Measurements from ENCODE around the gene VIPR2. TPM values are rescaled to one million over a fixed set of nuclear protein-coding genes. Genes with fewer than 3 reads are reported as not detected.

VIPR2 gene
- total and polyA plus RNA-seq, 2 donors from 2014 or later = 0.91 to 1.3 TPM

DNA sequence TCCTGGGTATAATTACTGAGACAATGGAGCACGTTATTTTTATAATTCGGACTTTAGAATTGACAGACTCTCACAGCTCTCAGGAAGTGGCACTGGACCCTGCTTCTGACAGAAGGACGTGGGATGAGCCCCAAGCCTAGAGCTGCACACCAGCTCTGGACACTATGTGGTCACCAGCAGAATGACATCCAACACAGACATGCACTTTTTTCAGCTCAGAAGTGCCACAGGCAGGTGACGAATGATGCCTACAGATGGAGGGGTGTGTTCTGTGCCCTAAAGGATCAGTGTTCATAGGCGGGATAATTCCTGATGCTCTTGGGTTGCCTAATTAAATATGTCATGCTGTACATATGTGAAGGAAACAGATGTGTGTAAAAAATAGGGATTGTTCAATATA, 87.9 kb downstream of the VIPR2 start:
- Histone ChIP-seq H3K27ac (ENCODE audit: low read depth in 2 of 2, low read length in 2 of 2) (no peak overlapping the region), H3K9ac (ENCODE audit: low read length in 3 of 3) (no peak overlapping the region), H3K9me3 (ENCODE audit: control insufficient read depth in 2 of 3, insufficient read depth in 1 of 3, low read length in 3 of 3) (peaks cover 0 to 4% (median 0%) of the 10 kb centered on the region in 3 donors), H3K4me1 (ENCODE audit: control insufficient read depth in 2 of 3, insufficient read depth in 2 of 3, low read depth in 1 of 3, low read length in 3 of 3) (no peaks in the 10 kb centered on the region), H3K4me3 (ENCODE audit: low read length in 3 of 3) (no peak overlapping the region), H3K36me3 (ENCODE audit: control insufficient read depth in 2 of 3, insufficient read depth in 3 of 3, low read length in 3 of 3) (no peaks in the 10 kb centered on the region), H3K27me3 (ENCODE audit: control insufficient read depth, insufficient read depth, low read length) (no peaks in the 10 kb centered on the region)
- TF ChIP-seq, protein P1, sequence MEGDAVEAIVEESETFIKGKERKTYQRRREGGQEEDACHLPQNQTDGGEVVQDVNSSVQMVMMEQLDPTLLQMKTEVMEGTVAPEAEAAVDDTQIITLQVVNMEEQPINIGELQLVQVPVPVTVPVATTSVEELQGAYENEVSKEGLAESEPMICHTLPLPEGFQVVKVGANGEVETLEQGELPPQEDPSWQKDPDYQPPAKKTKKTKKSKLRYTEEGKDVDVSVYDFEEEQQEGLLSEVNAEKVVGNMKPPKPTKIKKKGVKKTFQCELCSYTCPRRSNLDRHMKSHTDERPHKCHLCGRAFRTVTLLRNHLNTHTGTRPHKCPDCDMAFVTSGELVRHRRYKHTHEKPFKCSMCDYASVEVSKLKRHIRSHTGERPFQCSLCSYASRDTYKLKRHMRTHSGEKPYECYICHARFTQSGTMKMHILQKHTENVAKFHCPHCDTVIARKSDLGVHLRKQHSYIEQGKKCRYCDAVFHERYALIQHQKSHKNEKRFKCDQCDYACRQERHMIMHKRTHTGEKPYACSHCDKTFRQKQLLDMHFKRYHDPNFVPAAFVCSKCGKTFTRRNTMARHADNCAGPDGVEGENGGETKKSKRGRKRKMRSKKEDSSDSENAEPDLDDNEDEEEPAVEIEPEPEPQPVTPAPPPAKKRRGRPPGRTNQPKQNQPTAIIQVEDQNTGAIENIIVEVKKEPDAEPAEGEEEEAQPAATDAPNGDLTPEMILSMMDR (IDR thresholded peaks at IDR 0.05; ENCODE audit: borderline replicate concordance, extremely low read depth, insufficient read depth) = no peak
- no peak for FAIRE-seq
- intact Hi-C loops (cut with DNase I) = no loop called here
- no peak for DNase-seq

DNA sequence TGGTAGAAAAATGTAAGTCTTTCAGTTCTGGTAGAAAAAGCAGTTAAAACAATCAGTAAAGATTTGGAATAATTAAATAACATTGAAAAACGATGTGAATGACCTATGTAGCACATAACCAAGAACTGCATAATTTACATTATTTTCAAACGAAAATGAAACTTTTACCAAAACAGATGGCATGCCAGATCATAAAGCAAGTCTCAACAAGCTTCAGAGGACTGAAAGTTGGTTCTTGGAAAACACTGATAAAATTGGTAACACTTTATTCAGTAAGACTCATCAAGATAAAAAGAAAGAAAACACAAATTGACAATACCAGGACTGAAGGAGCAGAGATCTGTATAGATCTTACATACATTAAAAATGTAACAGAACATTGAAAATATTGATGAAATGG, 92.8 kb downstream of the VIPR2 start:
- intact Hi-C loops (cut with DNase I) = no loop called here
- no peaks in the 10 kb centered on the region for H3K36me3 ChIP-seq (ENCODE audit: control insufficient read depth in 2 of 3, insufficient read depth in 3 of 3, low read length in 3 of 3)
- H3K4me3 ChIP-seq (ENCODE audit: low read length in 3 of 3) = no peak overlapping the region
- no peak overlapping the region for H3K9ac ChIP-seq (ENCODE audit: low read length in 3 of 3)
- TF ChIP-seq, protein P1 (IDR thresholded peaks at IDR 0.05; ENCODE audit: borderline replicate concordance, extremely low read depth, insufficient read depth) = no peak
- H3K27me3 ChIP-seq (ENCODE audit: control insufficient read depth, insufficient read depth, low read length) = no peaks in the 10 kb centered on the region
- DNase-seq (no peak), FAIRE-seq (no peak)
- no peaks in the 10 kb centered on the region for H3K4me1 ChIP-seq (ENCODE audit: control insufficient read depth in 2 of 3, insufficient read depth in 2 of 3, low read depth in 1 of 3, low read length in 3 of 3)
- H3K27ac ChIP-seq (ENCODE audit: low read depth in 2 of 2, low read length in 2 of 2) = no peak overlapping the region
- H3K9me3 ChIP-seq (ENCODE audit: control insufficient read depth in 2 of 3, insufficient read depth in 1 of 3, low read length in 3 of 3) = peaks cover 0 to 4% (median 0%) of the 10 kb centered on the region in 3 donors

- Histone ChIP-seq H3K4me1 (ENCODE audit: control insufficient read depth in 2 of 3, insufficient read depth in 2 of 3, low read depth in 1 of 3, low read length in 3 of 3) (no peaks in the 10 kb centered on the region), H3K9me3 (ENCODE audit: control insufficient read depth in 2 of 3, insufficient read depth in 1 of 3, low read length in 3 of 3) (peaks cover 0 to 4% (median 0%) of the 10 kb centered on the region in 3 donors), H3K27me3 (ENCODE audit: control insufficient read depth, insufficient read depth, low read length) (no peaks in the 10 kb centered on the region), H3K36me3 (ENCODE audit: control insufficient read depth in 2 of 3, insufficient read depth in 3 of 3, low read length in 3 of 3) (no peaks in the 10 kb centered on the region), H3K27ac (ENCODE audit: low read depth in 2 of 2, low read length in 2 of 2) (no peak overlapping the region), H3K4me3 (ENCODE audit: low read length in 3 of 3) (no peak overlapping the region), H3K9ac (ENCODE audit: low read length in 3 of 3) (no peak overlapping the region)
- no peak for FAIRE-seq
- TF ChIP-seq, protein P1 (IDR thresholded peaks at IDR 0.05; ENCODE audit: borderline replicate concordance, extremely low read depth, insufficient read depth) = no peak
- DNase-seq = no peak
- intact Hi-C loops (cut with DNase I) = no loop called here
These were observed 94.0 kb downstream of the VIPR2 start for GRCh38 chr7:159050704-159051103.

All from kidney (tissue), 14 donors.